Keratinocyte (primary cell): ENCODE data around the gene ELAPOR1.

ENCODE experiments used
- CTCF ChIP-seq, 3 experiments: IDR thresholded peaks in 1 of 3; conservative IDR thresholded peaks in 1 of 3; optimal IDR thresholded peaks in 1 of 3; 2 replicates in 2 of 3; 3 replicates in 1 of 3; pipeline versions ENCODE3 to v1.5.1; 2011; ENCODE audit warnings: low read length in 3 of 3, mild to moderate bottlenecking in 3 of 3, moderate library complexity in 2 of 3, control low read depth in 1 of 3, inconsistent platforms in 1 of 3; ENCODE audit not compliant: insufficient read depth in 2 of 3; ENCODE audit errors: extremely low read depth in 1 of 3
- EZH2 ChIP-seq: IDR thresholded peaks from one replicate; pipeline ENCODE4 v1.6.1; 2012; ENCODE audit warnings: inconsistent platforms, mild to moderate bottlenecking, low read length, moderate library complexity

- TF ChIP-seq CTCF (optimal IDR thresholded peaks at IDR 0.05 in 1 of 3, IDR thresholded peaks at IDR 0.05 in 1 of 3, conservative IDR thresholded peaks at IDR 0.05 in 1 of 3; ENCODE audit: extremely low read depth in 1 of 3, insufficient read depth in 2 of 3, low read length in 3 of 3) (no peak), EZH2 (no peak)
Measured at GRCh38 chr1:109083923-109084322, 30.0 kb upstream of the ELAPOR1 start.
